ENCODE results near the gene IFNG-AS1.

IFNG-AS1 gene

GRCh38 chr12:67996347-67996746, 7.1 kb downstream of the IFNG-AS1 start:
- no peak for DNase-seq

DNA sequence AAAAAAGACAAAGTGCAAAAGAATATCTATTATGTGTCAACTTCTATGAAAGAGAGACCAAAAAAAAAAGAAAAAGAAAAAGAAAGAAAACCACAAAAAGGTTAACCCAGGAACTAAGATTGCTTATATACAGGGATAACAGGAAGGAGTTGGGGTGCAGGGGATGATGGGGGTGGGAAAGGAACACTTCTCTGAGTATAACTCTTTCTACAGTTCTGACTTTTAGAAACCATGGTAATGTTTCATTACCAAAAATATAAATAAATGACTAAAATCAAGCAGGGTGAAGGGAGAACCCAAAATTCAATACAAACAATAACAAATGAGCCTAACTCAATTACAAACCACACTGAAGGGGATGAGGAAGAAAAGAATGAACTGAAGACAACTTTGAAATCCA, 9.1 kb downstream of the IFNG-AS1 start:
- no peak for DNase-seq

- no peak for DNase-seq
Observed at GRCh38 chr12:67999244-67999643, 10.0 kb downstream of the IFNG-AS1 start.

GRCh38 chr12:68001486-68002466, 12.5 kb downstream of the IFNG-AS1 start:
- DNase-seq, result no peak

DNA sequence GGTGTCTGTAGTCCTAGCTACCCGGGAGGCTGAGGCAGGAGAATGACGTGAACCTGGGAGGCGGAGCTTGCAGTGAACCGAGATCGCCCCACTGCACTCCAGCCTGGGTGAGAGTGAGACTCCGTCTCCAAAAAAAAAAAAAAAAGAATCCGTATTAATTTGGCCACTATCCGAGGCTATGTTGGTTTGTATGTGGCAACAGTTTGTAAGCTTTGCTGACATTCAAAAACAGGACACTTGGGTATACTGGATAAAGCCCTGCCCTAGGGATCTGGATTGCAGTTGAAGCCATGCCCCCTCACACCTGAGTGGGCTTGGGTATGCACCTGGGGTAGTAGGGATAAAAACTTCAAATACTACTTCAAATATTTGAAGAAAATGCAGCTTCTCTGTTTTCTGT, 14.5 kb downstream of the IFNG-AS1 start:
- no peak for DNase-seq

GRCh38 chr12:68007033-68007432, 17.8 kb downstream of the IFNG-AS1 start:
- no peak for DNase-seq

DNA sequence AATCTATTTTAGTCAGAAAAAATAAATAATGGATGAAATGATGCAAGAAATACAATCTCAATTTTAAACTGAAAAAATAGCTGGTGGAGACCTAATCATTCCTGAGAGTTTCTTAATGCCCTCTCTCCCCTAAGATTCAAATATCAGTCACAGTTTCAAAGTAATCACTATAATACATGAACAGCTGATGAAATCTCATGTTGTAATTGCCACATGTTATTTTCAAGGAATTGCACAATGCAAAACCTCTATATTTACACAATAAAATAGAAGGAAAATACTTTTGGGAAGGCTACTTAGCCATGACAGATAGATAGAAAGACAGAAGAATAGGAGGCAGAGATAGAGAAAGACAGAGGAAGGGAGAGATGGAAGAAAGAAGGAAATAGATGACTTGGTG, 18.2 kb downstream of the IFNG-AS1 start:
- DNase-seq, result no peak

- no peak for DNase-seq
Observed at GRCh38 chr12:68011206-68011881, 22.1 kb downstream of the IFNG-AS1 start.

GRCh38 chr12:68011882-68012207, 22.6 kb downstream of the IFNG-AS1 start:
- no peak for DNase-seq

- no peak for DNase-seq
Observed at GRCh38 chr12:68012712-68013111, 23.5 kb downstream of the IFNG-AS1 start.

- DNase-seq, result no peak
Observed at GRCh38 chr12:68013181-68013580, 23.9 kb downstream of the IFNG-AS1 start.

DNA sequence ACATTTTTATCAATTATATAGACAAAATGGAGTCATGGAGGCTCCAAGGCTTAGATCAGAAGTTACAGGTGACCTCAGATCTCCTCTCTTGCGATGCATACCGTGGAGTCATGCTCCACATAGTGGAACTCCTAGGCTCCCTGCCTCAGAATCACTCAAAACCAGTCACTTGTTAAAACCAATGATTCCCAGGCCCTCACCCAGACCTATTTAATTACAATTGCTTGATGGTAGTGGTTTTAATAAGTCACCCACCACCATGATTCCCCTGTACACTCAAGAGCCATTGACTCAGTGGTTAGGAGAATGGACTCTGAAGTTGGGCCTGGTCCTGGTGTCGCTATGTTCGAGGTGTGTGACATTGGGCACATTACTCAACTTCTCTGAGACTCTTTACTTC, 26.9 kb downstream of the IFNG-AS1 start:
- DNase-seq, result no peak

GRCh38 chr12:68018315-68018714, 29.1 kb downstream of the IFNG-AS1 start:
- DNase-seq, result no peak

DNA sequence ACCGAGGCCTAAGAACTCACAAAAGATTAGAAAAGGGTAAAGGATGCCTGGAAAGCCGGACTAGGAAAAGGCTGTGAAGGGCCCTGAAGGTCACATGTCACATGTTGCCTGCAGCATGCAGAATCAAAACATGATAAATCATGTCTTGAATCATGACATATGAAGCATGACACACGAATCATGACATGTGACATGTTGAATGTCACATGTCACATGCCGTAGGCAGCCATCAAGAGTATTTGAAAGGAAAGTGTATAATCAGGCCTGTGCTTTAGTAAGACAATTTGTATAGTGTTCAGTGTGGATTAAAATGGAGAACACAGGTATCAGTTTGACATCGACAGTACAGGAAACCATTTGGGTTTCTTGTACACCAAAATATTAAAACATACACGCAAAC, 30.8 kb downstream of the IFNG-AS1 start:
- no peak for DNase-seq

- no peak for DNase-seq
Observed at GRCh38 chr12:68020699-68021098, 31.5 kb downstream of the IFNG-AS1 start.

DNA sequence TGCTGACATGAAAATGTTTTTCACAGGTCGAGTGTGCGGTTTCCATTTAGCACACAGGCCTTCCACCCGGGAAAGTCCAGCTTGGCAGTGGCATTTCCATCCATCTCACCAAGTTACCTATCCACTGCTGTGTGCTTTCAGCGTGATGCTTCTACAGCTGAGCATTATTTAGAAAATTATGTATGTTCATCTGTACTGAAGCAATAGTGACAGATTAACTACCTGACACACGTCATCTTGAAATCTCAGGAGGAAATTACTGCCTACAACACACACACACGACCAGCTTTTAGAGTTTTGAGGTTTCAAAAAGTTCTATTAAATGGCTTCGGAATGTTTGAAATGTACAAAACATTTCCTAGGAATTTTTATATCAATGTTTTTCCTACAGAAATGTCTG, 39.4 kb downstream of the IFNG-AS1 start:
- peak; percentile 17 for DNase-seq

DNA sequence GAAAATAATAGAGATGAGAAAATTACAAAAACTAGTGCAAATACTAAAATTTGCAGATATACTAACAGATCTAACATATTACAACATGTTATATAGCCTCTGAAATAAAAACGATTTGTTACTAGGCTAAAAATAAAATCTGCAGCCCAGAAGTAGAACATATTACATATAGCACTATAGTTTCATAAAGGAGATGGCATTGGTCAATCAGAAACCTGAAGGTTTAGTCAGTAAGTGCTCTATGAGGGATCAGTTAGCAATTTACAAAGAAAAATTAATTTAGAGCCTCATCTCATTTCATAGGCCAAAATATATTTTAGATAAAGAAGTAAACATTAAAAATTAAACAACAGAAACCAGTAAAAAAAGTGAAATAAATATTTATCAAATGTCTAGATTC, 41.0 kb downstream of the IFNG-AS1 start:
- no peak for DNase-seq

DNA sequence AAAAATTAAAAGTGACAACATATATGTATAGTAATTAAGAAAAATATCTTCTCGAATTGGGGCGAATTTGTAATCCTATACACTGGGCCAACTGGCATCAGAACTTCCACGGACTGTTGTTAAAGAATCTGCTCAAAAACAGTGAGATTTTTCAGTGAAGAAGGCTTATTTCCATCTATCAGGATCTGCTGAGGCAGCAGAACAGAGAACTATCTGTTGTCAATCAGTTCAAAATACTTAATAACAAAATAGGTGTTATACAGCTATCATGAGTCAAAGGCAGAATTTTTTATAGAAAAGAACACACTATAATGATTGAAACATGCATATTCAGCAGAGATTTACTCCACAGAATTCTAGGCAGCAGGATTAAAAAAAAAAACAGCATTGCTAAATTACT, 41.9 kb downstream of the IFNG-AS1 start:
- no peak for DNase-seq

DNA sequence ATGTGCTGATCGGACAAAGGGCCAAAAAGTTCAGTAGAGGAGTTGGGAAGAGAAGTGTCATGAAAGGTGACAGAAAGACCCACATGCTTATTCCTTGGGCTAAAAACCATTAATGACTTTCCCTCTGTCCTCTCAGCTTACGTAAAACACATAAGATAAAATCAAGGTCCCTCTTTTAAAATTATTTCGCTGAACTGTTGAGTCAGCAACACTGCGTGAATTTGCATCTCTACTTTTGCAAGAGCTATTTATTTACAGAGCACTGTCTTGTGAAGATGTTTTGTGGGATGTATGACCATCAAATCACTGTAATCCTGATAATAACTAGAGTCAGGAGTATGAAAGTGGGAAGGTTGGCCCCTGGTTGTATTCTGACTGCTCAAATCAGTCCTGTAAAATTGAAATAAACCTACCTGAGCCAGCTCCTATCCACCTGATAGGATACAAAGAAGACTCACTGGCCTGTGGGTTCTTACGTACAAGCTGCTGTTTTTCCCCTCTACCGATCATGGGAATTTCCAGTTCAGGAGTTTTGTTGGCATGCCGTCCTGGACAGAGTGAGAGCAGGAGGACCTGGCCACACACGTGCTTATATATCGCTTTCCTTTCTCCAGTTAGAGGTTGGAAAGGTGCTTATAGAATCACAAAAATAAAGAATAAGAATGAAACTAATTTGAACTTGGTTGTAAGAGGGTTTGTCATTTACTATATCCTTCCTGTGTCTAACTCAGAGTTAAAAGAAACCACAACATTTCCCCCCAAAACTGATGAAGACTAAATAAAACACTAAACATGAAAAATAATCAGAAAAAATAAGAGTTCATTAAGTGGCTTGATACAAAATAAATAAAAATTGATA, 42.9 kb downstream of the IFNG-AS1 start:
- peak; percentile 32 for DNase-seq

GRCh38 chr12:68034567-68034966, 45.3 kb downstream of the IFNG-AS1 start:
- DNase-seq, result no peak

- DNase-seq, result peak; percentile 27
Observed at GRCh38 chr12:68036642-68037041, 47.4 kb downstream of the IFNG-AS1 start.

- no peak for DNase-seq
Observed at GRCh38 chr12:68037616-68038255, 48.5 kb downstream of the IFNG-AS1 start.

- no peak for DNase-seq
Observed at GRCh38 chr12:68038650-68039049, 49.4 kb downstream of the IFNG-AS1 start.
